Thoracic aorta (tissue), 2 donors: ENCODE data around the gene UBE2C. TPM values are rescaled to one million over a fixed set of nuclear protein-coding genes. Genes with fewer than 3 reads are reported as not detected.

Experiments
- ATAC-seq: fragments of 150-250 bp; one replicate; pipeline ENCODE4 v1.8.0; 2017; ENCODE audit warnings: low read depth; ENCODE audit not compliant: insufficient number of reproducible peaks, low FRiP score
- DNase-seq: peaks from one replicate; pipeline ENCODE4 v3.0.0-alpha.2; 2020; ENCODE audit warnings: low spot score
- H3K27ac ChIP-seq, 2 donors: fragments of 200-600 bp; sonication (generic); 1 replicate in 1 of 2; 2 replicates in 1 of 2; pipeline ENCODE4 v1.5.1; 2016; ENCODE audit warnings: mild to moderate bottlenecking in 2 of 2, moderate library complexity in 2 of 2
- H3K27me3 ChIP-seq: fragments of 200-600 bp; sonication (generic); replicated peaks from 2 replicates; pipeline ENCODE4 v1.6.0; 2016; ENCODE audit warnings: mild to moderate bottlenecking; ENCODE audit not compliant: insufficient read depth
- H3K36me3 ChIP-seq: fragments of 200-600 bp; sonication (generic); one replicate; pipeline ENCODE4 v1.5.1; 2016
- H3K4me1 ChIP-seq, 2 donors: fragments of 200-600 bp; sonication (generic); 1 replicate in 1 of 2; 2 replicates in 1 of 2; pipeline versions ENCODE4 v1.5.1 to v1.6.0; 2016; ENCODE audit warnings: low read depth in 2 of 2, mild to moderate bottlenecking in 1 of 2; ENCODE audit not compliant: control insufficient read depth in 1 of 2
- H3K4me3 ChIP-seq: fragments of 200-600 bp; sonication (generic); 2 replicates; pipeline ENCODE4 v1.5.1; 2016; ENCODE audit warnings: mild to moderate bottlenecking
- H3K9me3 ChIP-seq: fragments of 200-600 bp; sonication (generic); 2 replicates; pipeline ENCODE4 v1.5.1; 2016
- CTCF ChIP-seq: fragments of 200-600 bp; sonication (generic); IDR thresholded peaks from one replicate; pipeline ENCODE4 v1.5.1; 2019; ENCODE audit warnings: antibody characterized with exemption
- total RNA-seq, 2 donors: library from RNA; depleted of rRNA; stranded (reverse); fragments of >200 nt; gene quantifications; one replicate each; pipeline versions ENCODE4 v1.1.0 to v1.2.3, GENCODE V29; 2016

Gene UBE2C
- total RNA-seq, 2 donors from 2014 or later: not detected

GRCh38 chr20:45833883-45834796 is 21.7 kb downstream of the UBE2C start:
- Histone ChIP-seq H3K27ac (peak overlapping the region; percentile 93 to 98), H3K9me3 (no peaks in the 10 kb centered on the region), H3K4me1 (peaks cover 18 to 50% of the 10 kb centered on the region in 2 donors), H3K4me3 (peak overlapping the region; percentile 95), H3K36me3 (peaks cover 7% of the 10 kb centered on the region), H3K27me3 (no peaks in the 10 kb centered on the region)
- ATAC-seq: peak; percentile 63
- TF ChIP-seq CTCF: peak; percentile 0
- no peak for DNase-seq

- peak overlapping the region; percentile 93 to 98 for H3K27ac ChIP-seq
- DNase-seq (no peak), ATAC-seq (no peak)
- H3K9me3 ChIP-seq: no peaks in the 10 kb centered on the region
- H3K4me3 ChIP-seq: peak overlapping the region; percentile 95
- H3K4me1 ChIP-seq: peaks cover 18 to 45% of the 10 kb centered on the region in 2 donors
- no peaks in the 10 kb centered on the region for H3K27me3 ChIP-seq
- H3K36me3 ChIP-seq: peaks cover 8% of the 10 kb centered on the region
- TF ChIP-seq CTCF: no peak
These were observed 22.3 kb downstream of the UBE2C start for GRCh38 chr20:45834797-45835161.

GRCh38 chr20:45835329-45835765 is 22.9 kb downstream of the UBE2C start:
- H3K9me3 ChIP-seq: no peaks in the 10 kb centered on the region
- TF ChIP-seq CTCF: no peak
- no peak for ATAC-seq
- peaks cover 10% of the 10 kb centered on the region for H3K36me3 ChIP-seq
- peak overlapping the region; percentile 93 to 98 for H3K27ac ChIP-seq
- no peak for DNase-seq
- H3K27me3 ChIP-seq: no peaks in the 10 kb centered on the region
- H3K4me3 ChIP-seq: peak overlapping the region; percentile 95
- H3K4me1 ChIP-seq: peaks cover 18 to 42% of the 10 kb centered on the region in 2 donors

GRCh38 chr20:45835825-45836224 is 23.4 kb downstream of the UBE2C start:
- DNase-seq: peak; percentile 72
- peak; percentile 24 for ATAC-seq
- H3K9me3 ChIP-seq: no peaks in the 10 kb centered on the region
- peaks cover 12% of the 10 kb centered on the region for H3K36me3 ChIP-seq
- H3K4me1 ChIP-seq: peaks cover 18 to 47% of the 10 kb centered on the region in 2 donors
- H3K4me3 ChIP-seq: peak overlapping the region; percentile 95
- H3K27ac ChIP-seq: peak overlapping the region; percentile 93 to 98
- no peaks in the 10 kb centered on the region for H3K27me3 ChIP-seq
- no peak for TF ChIP-seq CTCF

- no peak for DNase-seq
- no peak for ATAC-seq
- Histone ChIP-seq H3K27ac (peak overlapping the region; percentile 56 to 98), H3K9me3 (no peaks in the 10 kb centered on the region), H3K4me1 (peaks cover 18 to 53% of the 10 kb centered on the region in 2 donors), H3K4me3 (peak overlapping the region; percentile 95), H3K36me3 (peaks cover 22% of the 10 kb centered on the region), H3K27me3 (no peaks in the 10 kb centered on the region)
- no peak for TF ChIP-seq CTCF
These were observed 24.4 kb downstream of the UBE2C start for GRCh38 chr20:45836841-45837240.
